ENCODE results near the gene PLXNA4.
A peak's percentile ranks its signal among the peaks of the same experiment; 100 is the strongest.

PLXNA4 gene

GRCh38 chr7:132592231-132592920, 16.1 kb upstream of the PLXNA4 start:
- no peak for DNase-seq (ENCODE audit: low spot score)

- no peak for DNase-seq (ENCODE audit: low spot score)
Observed at GRCh38 chr7:132590162-132590561, 13.9 kb upstream of the PLXNA4 start.

GRCh38 chr7:132588596-132588995, 12.3 kb upstream of the PLXNA4 start:
- DNase-seq (ENCODE audit: low spot score): no peak

GRCh38 chr7:132584796-132585494, 8.7 kb upstream of the PLXNA4 start:
- DNase-seq (ENCODE audit: low spot score): no peak

- no peak for DNase-seq (ENCODE audit: low spot score)
Observed at GRCh38 chr7:132581431-132581830, 5.2 kb upstream of the PLXNA4 start.

GRCh38 chr7:132580717-132581285, 4.5 kb upstream of the PLXNA4 start:
- peak; percentile 82 for DNase-seq (ENCODE audit: low spot score)

GRCh38 chr7:132580277-132580676, 4.0 kb upstream of the PLXNA4 start:
- no peak for DNase-seq (ENCODE audit: low spot score)

GRCh38 chr7:132579260-132579899, 3.1 kb upstream of the PLXNA4 start:
- DNase-seq (ENCODE audit: low spot score): no peak

GRCh38 chr7:132578826-132579225, 2.6 kb upstream of the PLXNA4 start:
- DNase-seq (ENCODE audit: low spot score): no peak

- DNase-seq (ENCODE audit: low spot score): no peak
Observed at GRCh38 chr7:132578050-132578370, 1.7 kb upstream of the PLXNA4 start.

GRCh38 chr7:132577206-132578049, 1.2 kb upstream of the PLXNA4 start:
- peak; percentile 34 for DNase-seq (ENCODE audit: low spot score)

- no peak for DNase-seq (ENCODE audit: low spot score)
Observed at GRCh38 chr7:132576721-132577085, 433 bp upstream of the PLXNA4 start.

- DNase-seq (ENCODE audit: low spot score): peak; percentile 36
Observed at GRCh38 chr7:132575419-132575981, 770 bp downstream of the PLXNA4 start.

GRCh38 chr7:132574223-132574622, 2.0 kb downstream of the PLXNA4 start:
- no peak for DNase-seq (ENCODE audit: low spot score)

- no peak for DNase-seq (ENCODE audit: low spot score)
Observed at GRCh38 chr7:132573251-132573955, 2.9 kb downstream of the PLXNA4 start.

- DNase-seq (ENCODE audit: low spot score): no peak
Observed at GRCh38 chr7:132572526-132572925, 3.7 kb downstream of the PLXNA4 start.

- DNase-seq (ENCODE audit: low spot score): no peak
Observed at GRCh38 chr7:132571970-132572369, 4.3 kb downstream of the PLXNA4 start.

GRCh38 chr7:132569884-132570614, 6.2 kb downstream of the PLXNA4 start:
- no peak for DNase-seq (ENCODE audit: low spot score)

- DNase-seq (ENCODE audit: low spot score): no peak
Observed at GRCh38 chr7:132568962-132569361, 7.3 kb downstream of the PLXNA4 start.

- DNase-seq (ENCODE audit: low spot score): no peak
Observed at GRCh38 chr7:132565885-132566284, 10.4 kb downstream of the PLXNA4 start.

Data from pons (tissue), 1 donor.